Measurements from ENCODE around the gene DNAH17.

DNAH17 gene

DNA sequence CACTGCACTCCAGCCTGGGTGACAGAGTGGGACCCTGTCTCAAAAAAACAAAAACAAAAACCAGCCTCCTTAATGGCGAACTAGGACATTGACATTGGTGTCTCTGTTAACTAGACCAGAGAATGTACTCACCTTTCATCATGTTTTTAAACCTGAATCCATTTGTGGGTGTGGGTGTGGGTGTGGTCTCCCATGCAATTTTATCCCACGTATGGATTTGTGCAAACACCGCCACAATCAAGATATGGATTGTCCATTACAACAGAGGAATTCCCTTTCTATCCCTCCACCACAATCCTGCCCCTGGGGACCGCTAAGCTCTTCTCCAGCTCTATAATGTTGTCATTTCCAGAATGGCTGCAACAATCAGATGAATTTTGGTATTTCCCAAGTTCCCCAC, 49.9 kb downstream of the DNAH17 start:
- Histone ChIP-seq H3K4me1 (ENCODE audit: control insufficient read depth, insufficient read depth, low read length) (no peaks in the 10 kb centered on the region), H3K27ac (ENCODE audit: extremely low read depth, low read depth, low read length) (no peak overlapping the region), H3K9me3 (ENCODE audit: control insufficient read depth, insufficient read depth, low read depth, low read length) (no peaks in the 10 kb centered on the region), H3K36me3 (ENCODE audit: control insufficient read depth in 2 of 2, insufficient read depth in 1 of 2, low read length in 2 of 2) (no peaks in the 10 kb centered on the region), H3K4me3 (ENCODE audit: low read depth, low read length) (no peak overlapping the region)
- TF ChIP-seq KLF1 (tag by site-specific recombination; IDR thresholded peaks at IDR 0.05) (peak; percentile 66; the same call in 1 of the 2 replicates), ZSCAN23 (tag by site-specific recombination; IDR thresholded peaks at IDR 0.05) (no peak), ZNF514 (tag by site-specific recombination; IDR thresholded peaks at IDR 0.05) (no peak), KLF9 (tag by site-specific recombination; IDR thresholded peaks at IDR 0.05; ENCODE audit: low read depth) (peak; percentile 42), FEZF1 (tag by site-specific recombination; IDR thresholded peaks at IDR 0.05) (no peak), KLF16 (tag by site-specific recombination; IDR thresholded peaks at IDR 0.05) (no peak), WT1 (tag by site-specific recombination; IDR thresholded peaks at IDR 0.05) (no peak), ZNF501 (tag by site-specific recombination; IDR thresholded peaks at IDR 0.05) (no peak), ZBTB8A (tag by site-specific recombination; IDR thresholded peaks at IDR 0.05) (no peak), EGR2 (tag by site-specific recombination; IDR thresholded peaks at IDR 0.05; ENCODE audit: low read depth) (peak; percentile 71), ZNF23 (tag by site-specific recombination; IDR thresholded peaks at IDR 0.05; ENCODE audit: borderline replicate concordance) (no peak), ZNF558 (tag by site-specific recombination; IDR thresholded peaks at IDR 0.05) (no peak), ZNF155 (tag by site-specific recombination; IDR thresholded peaks at IDR 0.05) (no peak), ZNF510 (tag by site-specific recombination; IDR thresholded peaks at IDR 0.05; ENCODE audit: insufficient replicate concordance) (no peak), ZFHX2 (tag by site-specific recombination; conservative IDR thresholded peaks at IDR 0.05) (peak; percentile 78), SETDB1 (IDR thresholded peaks at IDR 0.05; ENCODE audit: insufficient read length, low read length) (no peak)
- TF ChIP-seq, protein P1, sequence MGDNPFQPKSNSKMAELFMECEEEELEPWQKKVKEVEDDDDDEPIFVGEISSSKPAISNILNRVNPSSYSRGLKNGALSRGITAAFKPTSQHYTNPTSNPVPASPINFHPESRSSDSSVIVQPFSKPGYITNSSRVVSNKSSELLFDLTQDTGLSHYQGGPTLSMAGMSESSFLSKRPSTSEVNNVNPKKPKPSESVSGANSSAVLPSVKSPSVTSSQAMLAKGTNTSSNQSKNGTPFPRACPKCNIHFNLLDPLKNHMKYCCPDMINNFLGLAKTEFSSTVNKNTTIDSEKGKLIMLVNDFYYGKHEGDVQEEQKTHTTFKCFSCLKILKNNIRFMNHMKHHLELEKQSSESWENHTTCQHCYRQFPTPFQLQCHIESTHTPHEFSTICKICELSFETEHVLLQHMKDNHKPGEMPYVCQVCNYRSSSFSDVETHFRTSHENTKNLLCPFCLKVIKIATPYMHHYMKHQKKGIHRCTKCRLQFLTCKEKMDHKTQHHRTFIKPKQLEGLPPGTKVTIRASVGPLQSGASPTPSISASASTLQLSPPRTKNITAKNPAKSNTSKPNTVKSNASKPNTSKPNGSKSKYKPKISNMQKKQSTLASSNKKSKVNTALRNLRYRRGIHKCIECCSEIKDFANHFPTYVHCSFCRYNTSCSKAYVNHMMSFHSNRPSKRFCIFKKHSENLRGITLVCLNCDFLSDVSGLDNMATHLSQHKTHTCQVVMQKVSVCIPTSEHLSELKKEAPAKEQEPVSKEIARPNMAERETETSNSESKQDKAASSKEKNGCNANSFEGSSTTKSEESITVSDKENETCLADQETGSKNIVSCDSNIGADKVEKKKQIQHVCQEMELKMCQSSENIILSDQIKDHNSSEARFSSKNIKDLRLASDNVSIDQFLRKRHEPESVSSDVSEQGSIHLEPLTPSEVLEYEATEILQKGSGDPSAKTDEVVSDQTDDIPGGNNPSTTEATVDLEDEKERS (tag by site-specific recombination; IDR thresholded peaks at IDR 0.05) = no peak
- TF ChIP-seq, protein P2, sequence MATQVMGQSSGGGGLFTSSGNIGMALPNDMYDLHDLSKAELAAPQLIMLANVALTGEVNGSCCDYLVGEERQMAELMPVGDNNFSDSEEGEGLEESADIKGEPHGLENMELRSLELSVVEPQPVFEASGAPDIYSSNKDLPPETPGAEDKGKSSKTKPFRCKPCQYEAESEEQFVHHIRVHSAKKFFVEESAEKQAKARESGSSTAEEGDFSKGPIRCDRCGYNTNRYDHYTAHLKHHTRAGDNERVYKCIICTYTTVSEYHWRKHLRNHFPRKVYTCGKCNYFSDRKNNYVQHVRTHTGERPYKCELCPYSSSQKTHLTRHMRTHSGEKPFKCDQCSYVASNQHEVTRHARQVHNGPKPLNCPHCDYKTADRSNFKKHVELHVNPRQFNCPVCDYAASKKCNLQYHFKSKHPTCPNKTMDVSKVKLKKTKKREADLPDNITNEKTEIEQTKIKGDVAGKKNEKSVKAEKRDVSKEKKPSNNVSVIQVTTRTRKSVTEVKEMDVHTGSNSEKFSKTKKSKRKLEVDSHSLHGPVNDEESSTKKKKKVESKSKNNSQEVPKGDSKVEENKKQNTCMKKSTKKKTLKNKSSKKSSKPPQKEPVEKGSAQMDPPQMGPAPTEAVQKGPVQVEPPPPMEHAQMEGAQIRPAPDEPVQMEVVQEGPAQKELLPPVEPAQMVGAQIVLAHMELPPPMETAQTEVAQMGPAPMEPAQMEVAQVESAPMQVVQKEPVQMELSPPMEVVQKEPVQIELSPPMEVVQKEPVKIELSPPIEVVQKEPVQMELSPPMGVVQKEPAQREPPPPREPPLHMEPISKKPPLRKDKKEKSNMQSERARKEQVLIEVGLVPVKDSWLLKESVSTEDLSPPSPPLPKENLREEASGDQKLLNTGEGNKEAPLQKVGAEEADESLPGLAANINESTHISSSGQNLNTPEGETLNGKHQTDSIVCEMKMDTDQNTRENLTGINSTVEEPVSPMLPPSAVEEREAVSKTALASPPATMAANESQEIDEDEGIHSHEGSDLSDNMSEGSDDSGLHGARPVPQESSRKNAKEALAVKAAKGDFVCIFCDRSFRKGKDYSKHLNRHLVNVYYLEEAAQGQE (tag by site-specific recombination; IDR thresholded peaks at IDR 0.05) = no peak
- TF ChIP-seq, protein P3, sequence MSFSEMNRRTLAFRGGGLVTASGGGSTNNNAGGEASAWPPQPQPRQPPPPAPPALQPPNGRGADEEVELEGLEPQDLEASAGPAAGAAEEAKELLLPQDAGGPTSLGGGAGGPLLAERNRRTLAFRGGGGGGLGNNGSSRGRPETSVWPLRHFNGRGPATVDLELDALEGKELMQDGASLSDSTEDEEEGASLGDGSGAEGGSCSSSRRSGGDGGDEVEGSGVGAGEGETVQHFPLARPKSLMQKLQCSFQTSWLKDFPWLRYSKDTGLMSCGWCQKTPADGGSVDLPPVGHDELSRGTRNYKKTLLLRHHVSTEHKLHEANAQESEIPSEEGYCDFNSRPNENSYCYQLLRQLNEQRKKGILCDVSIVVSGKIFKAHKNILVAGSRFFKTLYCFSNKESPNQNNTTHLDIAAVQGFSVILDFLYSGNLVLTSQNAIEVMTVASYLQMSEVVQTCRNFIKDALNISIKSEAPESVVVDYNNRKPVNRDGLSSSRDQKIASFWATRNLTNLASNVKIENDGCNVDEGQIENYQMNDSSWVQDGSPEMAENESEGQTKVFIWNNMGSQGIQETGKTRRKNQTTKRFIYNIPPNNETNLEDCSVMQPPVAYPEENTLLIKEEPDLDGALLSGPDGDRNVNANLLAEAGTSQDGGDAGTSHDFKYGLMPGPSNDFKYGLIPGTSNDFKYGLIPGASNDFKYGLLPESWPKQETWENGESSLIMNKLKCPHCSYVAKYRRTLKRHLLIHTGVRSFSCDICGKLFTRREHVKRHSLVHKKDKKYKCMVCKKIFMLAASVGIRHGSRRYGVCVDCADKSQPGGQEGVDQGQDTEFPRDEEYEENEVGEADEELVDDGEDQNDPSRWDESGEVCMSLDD (tag by site-specific recombination; IDR thresholded peaks at IDR 0.05) = no peak
- ChIA-PET CTCF (no interaction called here), POLR2A (no interaction called here)

Data from HEK293 (cell line).